NCI-H526 treated with DMSO at 0.1 percent for 48 hours (cell line): Measurements from ENCODE around the gene NINL.

Experiments used
- DNase-seq: peaks from one replicate; lab custom pipeline; 2025; lab: John Stamatoyannopoulos, UW

NINL gene

GRCh38 chr20:25464501-25465242, 120.7 kb downstream of the NINL start:
- no peak for DNase-seq

GRCh38 chr20:25461786-25462545, 123.4 kb downstream of the NINL start:
- no peak for DNase-seq

GRCh38 chr20:25461281-25461650, 124.1 kb downstream of the NINL start:
- DNase-seq: no peak

GRCh38 chr20:25460566-25461280, 124.6 kb downstream of the NINL start:
- DNase-seq: no peak

GRCh38 chr20:25459916-25460535, 125.3 kb downstream of the NINL start:
- DNase-seq: no peak

- DNase-seq: no peak
These were observed 126.1 kb downstream of the NINL start for GRCh38 chr20:25459111-25459830.

- DNase-seq: no peak
These were observed 127.2 kb downstream of the NINL start for GRCh38 chr20:25457886-25458680.

- DNase-seq: no peak
These were observed 131.0 kb downstream of the NINL start for GRCh38 chr20:25454153-25454900.

- peak; percentile 26 for DNase-seq
These were observed 132.1 kb downstream of the NINL start for GRCh38 chr20:25453035-25453810.

- DNase-seq: no peak
These were observed 133.0 kb downstream of the NINL start for GRCh38 chr20:25452333-25452732.

GRCh38 chr20:25447671-25448070, 137.7 kb downstream of the NINL start:
- no peak for DNase-seq

- no peak for DNase-seq
These were observed 140.8 kb downstream of the NINL start for GRCh38 chr20:25444556-25444955.

- no peak for DNase-seq
These were observed 146.0 kb downstream of the NINL start for GRCh38 chr20:25439328-25439727.

- no peak for DNase-seq
These were observed 148.2 kb downstream of the NINL start for GRCh38 chr20:25437153-25437581.

GRCh38 chr20:25424536-25424935, 160.8 kb downstream of the NINL start:
- DNase-seq: no peak

GRCh38 chr20:25422032-25422431, 163.3 kb downstream of the NINL start:
- no peak for DNase-seq

- DNase-seq: no peak
These were observed 164.2 kb downstream of the NINL start for GRCh38 chr20:25421102-25421501.

GRCh38 chr20:25418776-25419175, 166.6 kb downstream of the NINL start:
- DNase-seq: no peak

GRCh38 chr20:25408890-25409289, 176.4 kb downstream of the NINL start:
- no peak for DNase-seq
